Measurements from ENCODE around the gene ZNF41. TPM values are rescaled to one million over a fixed set of nuclear protein-coding genes. Genes with fewer than 3 reads are reported as not detected.

ZNF41 gene
- 10 to 100 TPM; 10.3 to 21.2 (median 16.1) TPM for total RNA-seq

- H3K4me1 ChIP-seq = peaks cover 0 to 6% (median 2%) of the 10 kb centered on the region in 4 donors
- no peaks in the 10 kb centered on the region for H3K27me3 ChIP-seq
- H3K4me3 ChIP-seq = peak within 1 kb of the TSS; percentile 65 to 91 (median 78)
- H3K36me3 ChIP-seq = no peaks in the 10 kb centered on the region
- no peaks in the 10 kb centered on the region for H3K9me3 ChIP-seq
- peak within 1 kb of the TSS; percentile 91 to 99 (median 96) for H3K27ac ChIP-seq
- peak; percentile 28 to 51 for TF ChIP-seq POLR2A (IDR thresholded peaks at IDR 0.05)
- no peak for TF ChIP-seq CTCF (IDR thresholded peaks at IDR 0.05)
- DNase-seq = peak; percentile 76 to 87 (median 81)
Observed at GRCh38 chrX:47482512-47483305, at the start of gene ZNF41. TSS of gene ZNF41 (minus strand) at chrX:47483222. CDS start at chrX:47467481, 15,741 bp downstream.

GRCh38 chrX:47530049-47530448 lies 47.0 kb upstream of the ZNF41 start:
- Histone ChIP-seq H3K4me1 (no peaks in the 10 kb centered on the region), H3K4me3 (no peak overlapping the region), H3K36me3 (no peaks in the 10 kb centered on the region), H3K27ac (no peak overlapping the region), H3K9me3 (no peaks in the 10 kb centered on the region), H3K27me3 (no peaks in the 10 kb centered on the region)
- TF ChIP-seq POLR2A (IDR thresholded peaks at IDR 0.05) (no peak), CTCF (IDR thresholded peaks at IDR 0.05) (no peak)
- peak in 1 of 3 donors; percentile 31 for DNase-seq

GRCh38 chrX:47529548-47529947 lies 46.5 kb upstream of the ZNF41 start:
- no peak overlapping the region for H3K27ac ChIP-seq
- DNase-seq = peak in 1 of 3 donors; percentile 45
- H3K4me1 ChIP-seq = no peaks in the 10 kb centered on the region
- no peak overlapping the region for H3K4me3 ChIP-seq
- H3K27me3 ChIP-seq = no peaks in the 10 kb centered on the region
- TF ChIP-seq CTCF (IDR thresholded peaks at IDR 0.05) (no peak), POLR2A (IDR thresholded peaks at IDR 0.05) (no peak)
- no peaks in the 10 kb centered on the region for H3K9me3 ChIP-seq
- no peaks in the 10 kb centered on the region for H3K36me3 ChIP-seq

- H3K27me3 ChIP-seq = no peaks in the 10 kb centered on the region
- peak overlapping the region in 1 of 4 donors; percentile 43 for H3K27ac ChIP-seq
- H3K4me1 ChIP-seq = peaks cover 0 to 6% (median 0%) of the 10 kb centered on the region in 4 donors
- no peaks in the 10 kb centered on the region for H3K36me3 ChIP-seq
- H3K4me3 ChIP-seq = peak overlapping the region; percentile 43 to 62 (median 54)
- H3K9me3 ChIP-seq = no peaks in the 10 kb centered on the region
- TF ChIP-seq CTCF (IDR thresholded peaks at IDR 0.05) = no peak
- no peak for TF ChIP-seq POLR2A (IDR thresholded peaks at IDR 0.05)
- DNase-seq = peak in 1 of 3 donors; percentile 43
Observed at GRCh38 chrX:47523713-47524166, 40.7 kb upstream of the ZNF41 start.

- TF ChIP-seq CTCF (IDR thresholded peaks at IDR 0.05) (peak; percentile 56 to 85 (median 78)), POLR2A (IDR thresholded peaks at IDR 0.05) (no peak)
- H3K27ac ChIP-seq = peak overlapping the region in 1 of 4 donors; percentile 43
- peak overlapping the region; percentile 43 to 62 (median 54) for H3K4me3 ChIP-seq
- no peaks in the 10 kb centered on the region for H3K36me3 ChIP-seq
- peaks cover 0 to 6% (median 0%) of the 10 kb centered on the region in 4 donors for H3K4me1 ChIP-seq
- peak; percentile 72 to 91 (median 89) for DNase-seq
- H3K9me3 ChIP-seq = no peaks in the 10 kb centered on the region
- no peaks in the 10 kb centered on the region for H3K27me3 ChIP-seq
Observed at GRCh38 chrX:47523297-47523696, 40.3 kb upstream of the ZNF41 start.

Data from Peyer's patch (tissue), 4 donors.